ENCODE measurements around the gene LMTK2. TPM values are rescaled to one million over a fixed set of nuclear protein-coding genes. Genes with fewer than 3 reads are reported as not detected.

The LMTK2 gene
- total and polyA plus RNA-seq, 2 experiments from 2014 or later: 2.3 to 4.6 TPM

GRCh38 chr7:98138672-98139071, 32.0 kb downstream of the LMTK2 start:
- H3K4me1 ChIP-seq (ENCODE audit: insufficient read depth): peaks cover 6% of the 10 kb centered on the region
- H3F3A ChIP-seq (ENCODE audit: insufficient read depth): peaks cover 5% of the 10 kb centered on the region; the same call in 1 of the 2 replicates
- no peaks in the 10 kb centered on the region for H3K9me3 ChIP-seq (ENCODE audit: low read depth)
- no peaks in the 10 kb centered on the region for H3K36me3 ChIP-seq (ENCODE audit: low read depth)
- no peak overlapping the region for H3K4me2 ChIP-seq (ENCODE audit: unreplicated experiment)
- DNase-seq: no peak
- no peak overlapping the region for H2AFZ ChIP-seq
- H3K27ac ChIP-seq: no peak overlapping the region
- in situ Hi-C loops (cut with MboI): no loop called here
- H3K9ac ChIP-seq: no peak overlapping the region
- 86 to 89% methylated on average over 6 of the region's 6 CpGs for WGBS, 2 experiments (ENCODE audit: low coverage in 1 of 2, low lambda C conversion rate in 2 of 2, missing lambda C conversion rate in 2 of 2)
- 0 out of 2 replicates have a peak, but pooled peaks cover 5% of the 10 kb centered on the region for H3K79me2 ChIP-seq (ENCODE audit: insufficient read depth)
- no peaks in the 10 kb centered on the region for H3K9me2 ChIP-seq (ENCODE audit: insufficient read depth)
- no peaks in the 10 kb centered on the region for H3K27me3 ChIP-seq (replicated peaks; ENCODE audit: insufficient read depth)
- H3K4me3 ChIP-seq: no peak overlapping the region
- peaks cover 4% of the 10 kb centered on the region; the same call in 1 of the 2 replicates for H4K20me1 ChIP-seq (ENCODE audit: insufficient read depth)
- TF ChIP-seq EZH2 (IDR thresholded peaks at IDR 0.05; ENCODE audit: insufficient read depth, poor library complexity, severe bottlenecking) (no peak), EZH2phosphoT487 (IDR thresholded peaks at IDR 0.05; ENCODE audit: insufficient read depth, low read depth) (no peak)

- H3K9me2 ChIP-seq (ENCODE audit: insufficient read depth): no peaks in the 10 kb centered on the region
- no peak for TF ChIP-seq EZH2 (IDR thresholded peaks at IDR 0.05; ENCODE audit: insufficient read depth, poor library complexity, severe bottlenecking)
- no peak for TF ChIP-seq EZH2phosphoT487 (IDR thresholded peaks at IDR 0.05; ENCODE audit: insufficient read depth, low read depth)
- H3F3A ChIP-seq (ENCODE audit: insufficient read depth): no peaks in the 10 kb centered on the region
- H2AFZ ChIP-seq: no peak overlapping the region
- H3K4me3 ChIP-seq: no peak overlapping the region
- in situ Hi-C loops (cut with MboI): no loop called here
- DNase-seq: no peak
- no peaks in the 10 kb centered on the region for H3K36me3 ChIP-seq (ENCODE audit: low read depth)
- H3K9ac ChIP-seq: no peak overlapping the region
- WGBS, 2 experiments (ENCODE audit: low coverage in 1 of 2, low lambda C conversion rate in 2 of 2, missing lambda C conversion rate in 2 of 2): 60 to 72% methylated on average over 2 of the region's 2 CpGs
- H3K4me2 ChIP-seq (ENCODE audit: unreplicated experiment): no peak overlapping the region
- no peaks in the 10 kb centered on the region for H3K9me3 ChIP-seq (ENCODE audit: low read depth)
- no peak overlapping the region for H3K27ac ChIP-seq
- H3K4me1 ChIP-seq (ENCODE audit: insufficient read depth): no peaks in the 10 kb centered on the region
- no peaks in the 10 kb centered on the region for H3K27me3 ChIP-seq (replicated peaks; ENCODE audit: insufficient read depth)
- no peaks in the 10 kb centered on the region for H4K20me1 ChIP-seq (ENCODE audit: insufficient read depth)
- H3K79me2 ChIP-seq (ENCODE audit: insufficient read depth): no peaks in the 10 kb centered on the region
These were observed 36.0 kb downstream of the LMTK2 start for GRCh38 chr7:98142658-98143057.

- Histone ChIP-seq H3K4me2 (ENCODE audit: unreplicated experiment) (no peak overlapping the region), H3F3A (ENCODE audit: insufficient read depth) (no peaks in the 10 kb centered on the region), H4K20me1 (ENCODE audit: insufficient read depth) (no peaks in the 10 kb centered on the region), H2AFZ (no peak overlapping the region), H3K9me3 (ENCODE audit: low read depth) (no peaks in the 10 kb centered on the region), H3K27me3 (replicated peaks; ENCODE audit: insufficient read depth) (no peaks in the 10 kb centered on the region), H3K79me2 (ENCODE audit: insufficient read depth) (no peaks in the 10 kb centered on the region), H3K9ac (no peak overlapping the region), H3K9me2 (ENCODE audit: insufficient read depth) (no peaks in the 10 kb centered on the region), H3K4me1 (ENCODE audit: insufficient read depth) (no peaks in the 10 kb centered on the region), H3K27ac (no peak overlapping the region), H3K36me3 (ENCODE audit: low read depth) (no peaks in the 10 kb centered on the region), H3K4me3 (no peak overlapping the region)
- no peak for DNase-seq
- in situ Hi-C loops (cut with MboI): no loop called here
- TF ChIP-seq EZH2phosphoT487 (IDR thresholded peaks at IDR 0.05; ENCODE audit: insufficient read depth, low read depth) (no peak), EZH2 (IDR thresholded peaks at IDR 0.05; ENCODE audit: insufficient read depth, poor library complexity, severe bottlenecking) (no peak)
- 75 to 80% methylated on average over 5 of the region's 5 CpGs for whole genome bisulfite sequencing, 2 experiments (ENCODE audit: low coverage in 1 of 2, low lambda C conversion rate in 2 of 2, missing lambda C conversion rate in 2 of 2)
These were observed 41.9 kb downstream of the LMTK2 start for GRCh38 chr7:98148607-98149006.

GRCh38 chr7:98149116-98149692, 42.5 kb downstream of the LMTK2 start:
- WGBS, 2 experiments (ENCODE audit: low coverage in 1 of 2, low lambda C conversion rate in 2 of 2, missing lambda C conversion rate in 2 of 2): 92% methylated on average over 6 of the region's 6 CpGs
- in situ Hi-C loops (cut with MboI): no loop called here

More at GRCh38 chr7:98149116-98149692, 42.5 kb downstream of the LMTK2 start:
- Histone ChIP-seq H3K9me2 (ENCODE audit: insufficient read depth) (no peaks in the 10 kb centered on the region), H4K20me1 (ENCODE audit: insufficient read depth) (no peaks in the 10 kb centered on the region), H3K27me3 (replicated peaks; ENCODE audit: insufficient read depth) (no peaks in the 10 kb centered on the region), H3K36me3 (ENCODE audit: low read depth) (no peaks in the 10 kb centered on the region), H3K9me3 (ENCODE audit: low read depth) (no peaks in the 10 kb centered on the region), H3F3A (ENCODE audit: insufficient read depth) (no peaks in the 10 kb centered on the region), H3K4me2 (ENCODE audit: unreplicated experiment) (no peak overlapping the region), H3K4me1 (ENCODE audit: insufficient read depth) (no peaks in the 10 kb centered on the region), H3K4me3 (no peak overlapping the region), H3K9ac (no peak overlapping the region), H2AFZ (no peak overlapping the region), H3K79me2 (ENCODE audit: insufficient read depth) (no peaks in the 10 kb centered on the region), H3K27ac (no peak overlapping the region)
- TF ChIP-seq EZH2phosphoT487 (IDR thresholded peaks at IDR 0.05; ENCODE audit: insufficient read depth, low read depth): no peak
- TF ChIP-seq EZH2 (IDR thresholded peaks at IDR 0.05; ENCODE audit: insufficient read depth, poor library complexity, severe bottlenecking): no peak
- no peak for DNase-seq
